Stimulated activated naive CD8-positive, alpha-beta T cell treated with anti-CD3 and anti-CD28 coated beads, Interleukin-15, Interleukin-2, amounts not matched to agents 100 U/mL and 50 U/mL, for 24 hours (primary cell): ENCODE data around the gene ZNF654.
"Not testable (repeated sequence)": the region's sequence is repeated elsewhere in the genome, so short reads cannot be mapped to it uniquely, and the experiment has no call there.

Source experiments
- ATAC-seq: fragments of 150-1000 bp; cut with Tn5 transposase; one replicate; pipeline ENCODE4 v1.10.0; 2021
- DNase-seq: peaks from one replicate; pipeline ENCODE4 v3.0.0; 2021

ZNF654 gene

GRCh38 chr3:88142094-88142624 lies 83.1 kb downstream of the ZNF654 start:
- DNase-seq (no peak), ATAC-seq (no peak)

DNA sequence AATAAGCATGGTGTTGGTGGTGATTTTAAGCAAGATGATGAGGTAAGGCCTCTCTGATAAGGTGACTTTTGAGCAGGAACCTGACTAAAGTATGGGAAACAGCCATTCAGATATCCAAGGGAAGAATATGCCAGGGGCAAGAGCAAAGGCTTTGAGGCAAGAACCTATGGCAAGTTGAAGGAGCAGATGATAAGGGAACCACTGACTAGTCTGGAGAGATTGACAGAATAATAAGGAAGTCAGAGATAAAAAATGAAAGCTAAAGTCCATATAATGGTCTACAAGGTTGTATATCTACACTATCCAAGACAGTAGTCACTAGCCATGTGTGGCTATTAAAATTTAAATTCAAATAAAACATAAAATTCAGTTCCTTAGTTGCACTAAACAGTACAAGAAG lies 88.2 kb downstream of the ZNF654 start:
- no peak for DNase-seq
- ATAC-seq = no peak

- no peak for ATAC-seq
- DNase-seq = peak; percentile 9
These were observed 89.6 kb downstream of the ZNF654 start for GRCh38 chr3:88148651-88149050.

DNA sequence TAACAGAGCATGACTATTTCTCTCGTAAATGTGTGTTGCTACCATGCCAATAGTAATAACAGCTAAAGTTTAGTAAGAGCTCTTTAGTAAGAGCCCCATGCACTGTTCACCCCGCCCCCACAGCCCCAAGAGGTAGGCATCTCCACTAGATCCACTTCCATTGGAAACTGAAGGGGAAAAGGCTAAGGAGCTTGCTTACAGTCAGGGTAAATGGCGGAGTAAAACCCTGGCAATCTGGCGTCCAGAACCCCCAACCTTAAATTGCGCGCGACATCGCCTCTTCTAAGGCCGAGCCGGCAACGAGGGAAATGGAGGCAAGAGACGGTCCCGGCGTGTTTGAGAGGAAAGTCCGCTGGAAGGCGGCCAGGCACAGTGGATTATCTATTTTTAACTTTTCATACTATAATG lies 90.0 kb downstream of the ZNF654 start:
- ATAC-seq (peak; percentile 29), DNase-seq (peak; percentile 52)

GRCh38 chr3:88149509-88150362 lies 90.7 kb downstream of the ZNF654 start, which contains the start of gene C3orf38:
TSS of gene C3orf38 (plus strand) at chr3:88149959. CDS start at chr3:88150053, 94 bp downstream.
- ATAC-seq (peak; percentile 89), DNase-seq (peak; percentile 79)

DNA sequence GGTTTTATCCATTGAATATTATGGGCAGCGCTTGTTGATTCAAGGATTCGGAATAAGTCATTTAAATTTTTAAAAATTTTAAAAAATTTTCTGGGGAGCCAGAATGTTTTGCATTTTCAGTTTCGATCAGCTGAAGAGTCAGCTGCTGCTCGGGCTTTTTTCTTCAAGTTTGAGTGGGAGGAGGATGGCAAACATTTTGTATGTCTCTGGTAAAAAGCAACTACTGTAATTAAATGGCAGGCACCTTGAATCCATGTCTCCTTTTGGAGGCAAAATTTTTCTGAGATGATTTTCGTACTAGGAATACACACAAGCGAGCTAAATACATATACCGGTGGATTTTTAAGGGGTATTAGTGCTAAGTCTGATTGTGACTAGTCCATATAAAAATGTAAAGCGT lies 91.3 kb downstream of the ZNF654 start:
- no peak for DNase-seq
- ATAC-seq = no peak

GRCh38 chr3:88150806-88151205 lies 91.8 kb downstream of the ZNF654 start:
- DNase-seq (no peak), ATAC-seq (no peak)

GRCh38 chr3:88151358-88151757 lies 92.3 kb downstream of the ZNF654 start:
- DNase-seq (no peak), ATAC-seq (no peak)

- no peak for ATAC-seq
- DNase-seq = no peak
These were observed 93.8 kb downstream of the ZNF654 start for GRCh38 chr3:88152841-88153240.

- no peak for ATAC-seq
These were observed 107.4 kb downstream of the ZNF654 start for GRCh38 chr3:88166419-88166971.

GRCh38 chr3:88167173-88167572 lies 108.1 kb downstream of the ZNF654 start:
- no peak for ATAC-seq
- no peak for DNase-seq

More at GRCh38 chr3:88166419-88166971, 107.4 kb downstream of the ZNF654 start:
- DNase-seq = no peak

DNA sequence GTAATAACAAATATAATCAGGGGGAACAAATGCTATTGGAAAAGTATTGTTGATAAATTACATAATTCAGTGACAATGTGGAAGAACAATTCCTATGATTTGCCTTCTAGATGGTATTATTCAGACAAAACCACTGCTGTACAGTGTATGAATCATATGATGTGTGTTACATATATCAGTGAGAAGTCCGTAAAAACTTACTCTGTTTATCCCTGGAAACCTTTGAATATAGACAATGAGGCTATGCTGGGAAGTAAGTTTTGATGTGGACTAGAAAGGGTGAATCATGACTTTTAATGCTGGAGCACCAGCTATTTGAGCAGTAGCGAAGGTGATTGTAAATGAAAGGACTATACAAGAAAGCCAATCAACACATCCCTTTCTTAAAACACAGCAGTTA lies 108.6 kb downstream of the ZNF654 start:
- DNase-seq = no peak

DNA sequence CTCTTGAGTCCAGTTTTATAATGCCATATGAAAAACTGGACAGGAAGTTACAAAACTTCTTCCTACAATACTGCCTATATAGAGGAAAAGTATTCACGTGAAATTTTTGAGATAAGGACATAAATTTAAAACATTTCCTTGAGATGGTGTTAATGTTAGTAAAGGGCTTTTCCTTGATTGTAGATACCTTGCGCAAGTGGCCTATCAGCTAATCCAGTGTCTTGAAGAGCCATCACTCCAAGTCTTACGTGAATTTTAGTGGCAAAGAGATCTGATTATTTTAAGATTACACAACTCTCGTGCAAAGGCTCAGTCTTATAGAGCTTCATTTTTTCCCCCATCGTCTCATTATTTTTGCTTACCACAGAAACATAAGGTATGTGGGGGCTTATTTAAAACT lies 109.1 kb downstream of the ZNF654 start:
- no peak for ATAC-seq
- DNase-seq = no peak

More for the DNA sequence above, 108.6 kb downstream of the ZNF654 start:
- no peak for ATAC-seq

GRCh38 chr3:88180398-88180999 lies 121.4 kb downstream of the ZNF654 start:
- DNase-seq (peak; percentile 17), ATAC-seq (no peak)

DNA sequence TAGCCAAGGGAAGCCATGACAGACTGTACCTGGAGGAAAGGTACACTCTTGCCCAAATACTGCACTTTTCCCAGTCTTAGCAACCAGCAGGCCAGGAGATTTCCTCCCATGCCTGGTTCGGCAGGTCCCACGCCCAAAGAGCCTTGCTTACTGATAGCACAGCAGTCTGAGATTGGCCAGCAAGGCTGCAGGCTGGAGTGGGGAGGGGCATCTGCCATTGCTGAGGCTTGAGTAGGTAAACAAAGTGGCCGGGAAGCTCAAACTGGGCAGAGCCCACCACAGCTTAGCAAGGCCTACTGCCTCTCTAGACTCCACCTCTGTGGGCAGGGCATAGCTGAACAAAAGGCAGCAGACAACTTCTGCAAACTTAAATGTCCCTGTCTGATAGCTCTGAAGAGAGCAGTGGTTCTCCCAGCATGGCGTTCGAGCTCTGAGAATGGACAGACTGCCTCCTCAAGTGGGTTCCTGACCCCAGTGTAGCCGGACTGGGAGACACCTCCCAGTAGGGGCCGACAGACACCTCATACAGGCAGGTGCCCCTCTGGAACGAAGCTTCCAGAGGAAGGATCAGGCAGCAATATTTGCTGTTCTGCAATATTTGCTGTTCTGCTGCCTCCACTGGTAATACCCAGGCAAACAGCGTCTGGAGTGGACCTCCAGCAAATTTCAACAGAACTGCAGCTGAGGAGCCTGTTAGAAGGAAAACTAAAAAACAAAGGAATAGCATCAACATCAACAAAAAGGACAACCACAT lies 123.3 kb downstream of the ZNF654 start:
- ATAC-seq, DNase-seq: not testable (repeated sequence)

DNA sequence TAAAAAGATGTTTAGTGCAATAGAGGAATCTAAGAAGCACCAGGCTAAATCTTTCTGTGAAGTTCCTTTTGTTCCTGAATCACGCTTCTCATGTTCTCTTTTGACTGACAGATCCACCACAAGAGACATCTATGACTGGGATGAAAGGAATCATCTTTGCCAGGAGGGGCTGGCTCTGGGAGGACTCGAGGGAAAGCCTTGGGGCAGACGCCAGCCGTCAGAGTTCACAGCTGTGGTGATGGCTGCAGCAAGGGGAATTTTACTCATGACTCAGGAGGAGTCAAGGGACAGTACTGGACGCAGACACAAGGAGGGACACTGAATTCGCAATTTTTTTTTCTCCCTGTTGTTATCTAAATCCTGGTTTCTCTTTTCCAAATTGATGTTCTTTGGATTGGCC lies 129.4 kb downstream of the ZNF654 start:
- no peak for DNase-seq
- no peak for ATAC-seq

GRCh38 chr3:88189361-88189810 lies 130.3 kb downstream of the ZNF654 start:
- ATAC-seq (peak; percentile 79), DNase-seq (no peak)

GRCh38 chr3:88191872-88192409 lies 132.9 kb downstream of the ZNF654 start:
- DNase-seq = no peak
- ATAC-seq = no peak

- ATAC-seq = no peak
- DNase-seq = no peak
These were observed 133.6 kb downstream of the ZNF654 start for GRCh38 chr3:88192631-88193030.
